HepG2 (cell line): ENCODE results near the gene PCOLCE2. TPM values are rescaled to one million over a fixed set of nuclear protein-coding genes. Genes with fewer than 3 reads are reported as not detected.

Experiments used
- ATAC-seq: fragments of 200-7000 bp; cut with Tn5 transposase; 3 replicates; pipeline ENCODE4 v1.9.1; 2020; ENCODE audit warnings: mild to moderate bottlenecking, moderate library complexity
- BruUV-seq: library from RNA; stranded (reverse); fragments of 400-500 nt; replicated peaks from 2 replicates; lab custom pipeline; 2021; lab: Mats Ljungman, UMichigan
- CTCF ChIA-PET: fragments of 300-600 bp; formaldehyde crosslinking; extraction: SDS; loops from one replicate; lab custom pipeline; 2021; ENCODE audit warnings: low total read pairs, inconsistent platforms, low intra/inter-chr PET ratio; lab: Yijun Ruan, JAX
- POLR2A ChIA-PET: fragments of 350-600 bp; sonication (Branson Sonifier 250); formaldehyde crosslinking; loops from one replicate; lab custom pipeline; 2020; ENCODE audit warnings: antibody characterized with exemption, inconsistent platforms; lab: Yijun Ruan, JAX
- DNase-seq: peaks from one replicate; pipeline ENCODE4 v3.0.0-alpha.2; 2015; ENCODE audit warnings: low spot score
- FAIRE-seq: peaks from 3 replicates; lab custom pipeline; 2011; peaks lifted over from hg19 to GRCh38; lab: Jason Lieb, UNC
- H2AFZ ChIP-seq: one replicate; pipeline ENCODE4 v1.6.1; 2011; ENCODE audit warnings: low read length, inconsistent platforms
- H3K27ac ChIP-seq: fragments of 300-600 bp; 3 replicates; pipeline ENCODE4 v1.8.0; 2011; ENCODE audit warnings: mixed run types, mild to moderate bottlenecking, mixed read lengths, low read length, inconsistent platforms; ENCODE audit not compliant: insufficient read depth; ENCODE audit errors: extremely low read length
- H3K27me3 ChIP-seq, 2 experiments: fragments of 200-600 bp in 1 of 2; 2 replicates in 1 of 2; 3 replicates in 1 of 2; pipeline versions ENCODE4 v1.6.0 to v1.8.0; 2011; ENCODE audit warnings: low read length in 2 of 2, mild to moderate bottlenecking in 2 of 2, moderate library complexity in 2 of 2, inconsistent platforms in 1 of 2; ENCODE audit not compliant: insufficient read depth in 2 of 2, control insufficient read depth in 1 of 2
- H3K36me3 ChIP-seq, 2 experiments: fragments of 200-600 bp in 1 of 2; replicated peaks in 1 of 2; 2 replicates in 1 of 2; 3 replicates in 1 of 2; pipeline versions ENCODE4 v1.5.1 to v1.8.0; 2011; ENCODE audit warnings: low read length in 2 of 2, inconsistent platforms in 1 of 2; ENCODE audit not compliant: insufficient read depth in 2 of 2, control insufficient read depth in 1 of 2
- H3K4me1 ChIP-seq: 2 replicates; pipeline ENCODE4 v1.5.1; 2012; ENCODE audit warnings: low read length, inconsistent platforms; ENCODE audit not compliant: insufficient read depth
- H3K4me2 ChIP-seq: 2 replicates; pipeline ENCODE4 v1.6.0; 2011; ENCODE audit warnings: low read depth, low read length, inconsistent platforms
- H3K4me3 ChIP-seq, 3 experiments: fragments of 200-600 bp in 1 of 3; sonication (generic), shearing (Covaris generic) in 1 of 3; replicated peaks in 1 of 3; 2 replicates each; pipeline ENCODE4 v1.5.1; 2011 to 2016; ENCODE audit warnings: low read length in 3 of 3, inconsistent platforms in 2 of 3, low read depth in 2 of 3, mild to moderate bottlenecking in 2 of 3, control low read depth in 1 of 3, mixed read lengths in 1 of 3; ENCODE audit not compliant: insufficient read depth in 1 of 3
- H3K79me2 ChIP-seq: one replicate; pipeline ENCODE4 v1.6.1; 2011; ENCODE audit warnings: low read length, inconsistent platforms; ENCODE audit not compliant: insufficient read depth
- H3K9ac ChIP-seq: 2 replicates; pipeline ENCODE4 v1.6.0; 2011; ENCODE audit warnings: mild to moderate bottlenecking, low read depth, low read length, inconsistent platforms; ENCODE audit not compliant: insufficient read depth
- H3K9me3 ChIP-seq: 2 replicates; pipeline ENCODE4 v1.5.1; 2012; ENCODE audit warnings: mild to moderate bottlenecking, low read length
- H4K20me1 ChIP-seq: 2 replicates; pipeline ENCODE4 v1.6.0; 2011; ENCODE audit warnings: inconsistent platforms, mild to moderate bottlenecking, low read length, moderate library complexity; ENCODE audit not compliant: insufficient read depth
- CCDC6 ChIP-seq: sonication (generic); formaldehyde crosslinking; IDR thresholded peaks from 2 replicates; pipeline ENCODE4 v1.8.1; 2022; ENCODE audit warnings: mild to moderate bottlenecking, missing genetic modification reagents, moderate library complexity
- CEBPB ChIP-seq: IDR thresholded peaks from 2 replicates; pipeline ENCODE4 v1.6.1; 2011; ENCODE audit warnings: low read depth, low read length, improper control_type of control experiment, borderline replicate concordance
- CEBPG ChIP-seq: IDR thresholded peaks from 2 replicates; pipeline ENCODE4 v1.6.1; 2016
- ESRRA ChIP-seq: sonication (generic); formaldehyde crosslinking; IDR thresholded peaks from 2 replicates; pipeline ENCODE4 v1.5.1; 2020; ENCODE audit warnings: mild to moderate bottlenecking, low read depth, missing genetic modification reagents
- JDP2 ChIP-seq: sonication (generic); formaldehyde crosslinking; IDR thresholded peaks from 2 replicates; pipeline ENCODE4 v1.8.1; 2022; ENCODE audit warnings: missing genetic modification reagents, borderline replicate concordance
- MAFK ChIP-seq, 2 experiments: IDR thresholded peaks in 1 of 2; conservative IDR thresholded peaks in 1 of 2; 2 replicates each; pipeline ENCODE4 v1.6.1; 2011; ENCODE audit warnings: improper control_type of control experiment in 2 of 2, low read length in 2 of 2
- MAZ ChIP-seq, 2 experiments: sonication (generic) in 1 of 2; formaldehyde crosslinking in 1 of 2; IDR thresholded peaks; 2 replicates each; pipeline versions ENCODE4 v1.5.0 to v1.6.1; 2012 to 2020; ENCODE audit warnings: low read depth in 2 of 2, mild to moderate bottlenecking in 2 of 2, borderline replicate concordance in 1 of 2, improper control_type of control experiment in 1 of 2, low read length in 1 of 2, missing genetic modification reagents in 1 of 2, moderate library complexity in 1 of 2
- NR2F6 ChIP-seq, 2 experiments: IDR thresholded peaks; 2 replicates each; pipeline ENCODE4 v1.6.1; 2016; ENCODE audit warnings: antibody characterized with exemption in 1 of 2, mild to moderate bottlenecking in 1 of 2
- RXRB ChIP-seq: IDR thresholded peaks from 2 replicates; pipeline ENCODE4 v1.6.1; 2016; ENCODE audit warnings: borderline replicate concordance, missing genetic modification reagents, missing compliant biosample characterization
- SALL1 ChIP-seq: sonication (generic); formaldehyde crosslinking; IDR thresholded peaks from 2 replicates; pipeline ENCODE4 v1.8.0; 2022; ENCODE audit warnings: mild to moderate bottlenecking, missing genetic modification reagents
- SOX6 ChIP-seq, 2 experiments: fragments of 450-650 bp in 1 of 2; sonication (generic) in 1 of 2; formaldehyde crosslinking in 1 of 2; IDR thresholded peaks; 2 replicates each; pipeline versions ENCODE4 v1.4.0 to v1.6.1; 2017 to 2020; ENCODE audit warnings: antibody characterized with exemption in 1 of 2, mild to moderate bottlenecking in 1 of 2, missing genetic modification reagents in 1 of 2
- YEATS2 ChIP-seq: sonication (generic); formaldehyde crosslinking; IDR thresholded peaks from 2 replicates; pipeline ENCODE4 v1.4.0; 2020; ENCODE audit warnings: missing genetic modification reagents, borderline replicate concordance
- ZKSCAN8 ChIP-seq: IDR thresholded peaks from 2 replicates; pipeline ENCODE4 v1.6.1; 2016; ENCODE audit warnings: borderline replicate concordance, missing genetic modification reagents, missing compliant biosample characterization
- ZNF703 ChIP-seq: sonication (generic); formaldehyde crosslinking; IDR thresholded peaks from 2 replicates; pipeline ENCODE4 v1.5.1; 2020; ENCODE audit warnings: missing genetic modification reagents, mild to moderate bottlenecking, moderate library complexity, borderline replicate concordance
- ZNF780A ChIP-seq: sonication (generic); formaldehyde crosslinking; IDR thresholded peaks from 2 replicates; pipeline ENCODE4 v1.8.0; 2022; ENCODE audit warnings: mild to moderate bottlenecking, missing genetic modification reagents, moderate library complexity
- WGBS: methylation state at CpG from one replicate; pipeline ENCODE4 v1.1.6; 2017; ENCODE audit warnings: low lambda C conversion rate; 5-methylcytosine and 5-hydroxymethylcytosine counted together
- in situ Hi-C: cut with HindIII; loops from 2 replicates; pipeline ENCODE4 v1.10.0; 2017; ENCODE audit warnings: low pct_unique_long_range_greater_than_20kb; ENCODE audit not compliant: extremely low pct_ligation_motif_present
- intact Hi-C: fragments of 100-400 bp; cut with micrococcal nuclease; formaldehyde crosslinking; loops from one replicate; pipeline ENCODE4 v1.10.0; 2022; ENCODE audit not compliant: unreplicated experiment
- polyA plus RNA-seq, 8 experiments: library from polyadenylated mRNA; depleted of rRNA in 3 of 8; stranded (reverse) in 7 of 8; unstranded in 1 of 8; fragments of >200 nt; fragmentation: Illumina TruSeq in 4 of 8; extraction: Trizol in 4 of 8; gene quantifications; 2 replicates each; pipeline versions ENCODE4 v1.2.1 to v1.2.3, GENCODE V29; 2011 to 2016; ENCODE audit warnings: low read depth in 4 of 8, missing spikeins in 1 of 8, mixed read lengths in 1 of 8; ENCODE audit not compliant: insufficient read depth in 1 of 8
- total RNA-seq, 5 experiments: library from RNA; depleted of rRNA; stranded (reverse); fragments of >200 nt; fragmentation: Illumina TruSeq; extraction: Trizol; gene quantifications; 2 replicates each; pipeline ENCODE4 v1.2.3, GENCODE V29; 2016; ENCODE audit warnings: low read depth in 1 of 5
- TF ChIP-seq, protein P1 (sequence below): sonication (generic); formaldehyde crosslinking; IDR thresholded peaks from 2 replicates; pipeline ENCODE4 v1.8.1; 2023; ENCODE audit warnings: mild to moderate bottlenecking, moderate library complexity, missing genetic modification reagents
- TF ChIP-seq, protein P2 (sequence below): IDR thresholded peaks from 2 replicates; pipeline ENCODE4 v1.6.1; 2016; ENCODE audit warnings: mild to moderate bottlenecking
- TF ChIP-seq, protein P3 (sequence below): sonication (generic); formaldehyde crosslinking; IDR thresholded peaks from 2 replicates; pipeline ENCODE4 v1.8.0; 2022; ENCODE audit warnings: mild to moderate bottlenecking, missing genetic modification reagents; ENCODE audit not compliant: insufficient replicate concordance

Gene PCOLCE2
- total and polyA plus RNA-seq, 2 of the 13 experiments (the other 11 are each of a cell fraction or from before 2014, with no cell fraction given), result 0.71 to 2.0 TPM

DNA sequence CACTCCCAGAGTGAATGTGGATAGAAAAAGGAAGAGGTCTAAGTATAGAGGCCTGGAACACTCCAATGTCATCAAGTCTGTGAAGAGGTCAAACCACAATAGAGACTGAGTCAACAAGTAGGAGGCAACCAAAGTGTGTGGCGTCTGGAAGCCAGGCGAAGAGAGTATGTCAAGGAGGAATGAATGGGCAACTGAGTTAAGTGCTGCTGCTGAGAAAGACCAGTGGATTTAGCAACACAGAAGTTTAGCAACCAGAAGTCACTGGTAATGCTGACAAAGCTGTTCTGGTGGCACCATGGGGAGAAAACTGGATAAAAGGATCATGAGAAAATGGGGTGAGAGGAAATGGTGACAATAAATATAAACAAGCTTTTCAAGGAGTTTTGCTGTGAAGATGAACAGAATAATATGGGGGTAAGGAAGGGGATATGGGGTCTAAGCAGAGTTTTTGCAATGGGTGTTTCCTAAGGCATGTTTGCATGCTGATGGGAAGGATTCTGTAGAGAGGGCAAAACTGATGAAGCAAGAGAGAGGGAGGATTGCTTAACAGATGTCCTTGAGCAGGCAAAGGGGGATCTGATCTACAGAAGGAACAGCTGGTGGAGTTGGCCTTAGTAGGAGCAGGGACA is 38.4 kb downstream of the PCOLCE2 start:
- no peaks in the 10 kb centered on the region for H3K79me2 ChIP-seq
- in situ Hi-C loops (no loop called here), intact Hi-C loops (no loop called here)
- H4K20me1 ChIP-seq, result no peaks in the 10 kb centered on the region
- no TSS peak for BruUV-seq
- H3K4me2 ChIP-seq, result peak overlapping the region; percentile 53; the same call in 1 of the 2 replicates
- ATAC-seq (peak; percentile 53), FAIRE-seq (no peak), DNase-seq (peak; percentile 39)
- 4% methylated on average over 2 of the region's 2 CpGs for WGBS
- no peaks in the 10 kb centered on the region for H3K36me3 ChIP-seq
- peak overlapping the region; percentile 45 for H3K27ac ChIP-seq
- no peaks in the 10 kb centered on the region for H3K9me3 ChIP-seq
- H3K9ac ChIP-seq, result no peak overlapping the region
- H3K4me3 ChIP-seq, result no peak overlapping the region
- ChIA-PET CTCF (no interaction called here), POLR2A (interaction anchor here (1.3 kb wide), 1 partner anchor 151 kb away, joined by 6 read pairs; the partner anchor contains the start of gene U2SURP)
- peaks cover 0 to 3% of the 10 kb centered on the region in 2 experiments; a peak in 1 of 5 replicates for H3K27me3 ChIP-seq
- H2AFZ ChIP-seq, result no peak overlapping the region
- peaks cover 49% of the 10 kb centered on the region for H3K4me1 ChIP-seq
- TF ChIP-seq CCDC6 (CRISPR knock-in tag) (no peak), MAFK (conservative IDR thresholded peaks at IDR 0.05 in 1 of 2, IDR thresholded peaks at IDR 0.05 in 1 of 2; ENCODE audit: low read length in 2 of 2) (peak; percentile 91 to 94), SOX6 (IDR thresholded peaks at IDR 0.05) (no peak), SOX6 (CRISPR knock-in tag; IDR thresholded peaks at IDR 0.05) (peak; percentile 84), SALL1 (CRISPR knock-in tag) (peak; percentile 49; the same call in 1 of the 2 replicates), YEATS2 (CRISPR knock-in tag) (0 out of 2 replicates have a peak, but pooled peaks have one; percentile 23), RXRB (CRISPR knock-in tag) (peak; percentile 71), MAZ (IDR thresholded peaks at IDR 0.05; ENCODE audit: borderline replicate concordance, low read depth, low read length) (no peak), MAZ (CRISPR knock-in tag; IDR thresholded peaks at IDR 0.05; ENCODE audit: low read depth) (no peak), NR2F6 (IDR thresholded peaks at IDR 0.05) (peak; percentile 84), NR2F6 (CRISPR knock-in tag; IDR thresholded peaks at IDR 0.05) (peak; percentile 82), CEBPG (CRISPR knock-in tag) (peak; percentile 100), ZKSCAN8 (CRISPR knock-in tag) (no peak), CEBPB (peak; percentile 99), ESRRA (peak; percentile 37; the same call in 1 of the 2 replicates), ZNF780A (CRISPR knock-in tag) (no peak), ZNF703 (CRISPR knock-in tag) (no peak), JDP2 (CRISPR knock-in tag) (no peak)
- TF ChIP-seq, protein P1, sequence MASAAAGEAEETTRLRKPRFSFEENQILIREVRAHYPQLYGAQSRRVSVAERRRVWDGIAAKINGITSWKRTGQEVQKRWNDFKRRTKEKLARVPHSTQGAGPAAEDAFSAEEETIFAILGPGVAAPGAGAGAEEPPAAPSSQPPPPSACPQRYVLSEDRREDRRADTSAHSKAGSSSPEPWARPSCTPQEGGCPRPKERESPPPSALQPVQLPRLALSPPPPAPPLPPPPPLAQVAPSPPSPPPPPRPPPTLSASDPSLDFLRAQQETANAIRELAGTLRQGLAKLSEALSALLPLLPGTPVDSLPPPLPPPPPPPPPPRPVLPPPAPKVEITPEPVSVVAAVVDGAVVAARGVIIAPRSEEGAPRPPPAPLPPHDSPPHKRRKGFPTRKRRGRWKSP (CRISPR knock-in tag), result peak; percentile 51; the same call in 1 of the 2 replicates
- TF ChIP-seq, protein P2, sequence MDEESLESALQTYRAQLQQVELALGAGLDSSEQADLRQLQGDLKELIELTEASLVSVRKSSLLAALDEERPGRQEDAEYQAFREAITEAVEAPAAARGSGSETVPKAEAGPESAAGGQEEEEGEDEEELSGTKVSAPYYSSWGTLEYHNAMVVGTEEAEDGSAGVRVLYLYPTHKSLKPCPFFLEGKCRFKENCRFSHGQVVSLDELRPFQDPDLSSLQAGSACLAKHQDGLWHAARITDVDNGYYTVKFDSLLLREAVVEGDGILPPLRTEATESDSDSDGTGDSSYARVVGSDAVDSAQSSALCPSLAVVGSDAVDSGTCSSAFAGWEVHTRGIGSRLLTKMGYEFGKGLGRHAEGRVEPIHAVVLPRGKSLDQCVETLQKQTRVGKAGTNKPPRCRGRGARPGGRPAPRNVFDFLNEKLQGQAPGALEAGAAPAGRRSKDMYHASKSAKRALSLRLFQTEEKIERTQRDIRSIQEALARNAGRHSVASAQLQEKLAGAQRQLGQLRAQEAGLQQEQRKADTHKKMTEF, result no peak; the same call in 1 of the 2 replicates
- TF ChIP-seq, protein P3, sequence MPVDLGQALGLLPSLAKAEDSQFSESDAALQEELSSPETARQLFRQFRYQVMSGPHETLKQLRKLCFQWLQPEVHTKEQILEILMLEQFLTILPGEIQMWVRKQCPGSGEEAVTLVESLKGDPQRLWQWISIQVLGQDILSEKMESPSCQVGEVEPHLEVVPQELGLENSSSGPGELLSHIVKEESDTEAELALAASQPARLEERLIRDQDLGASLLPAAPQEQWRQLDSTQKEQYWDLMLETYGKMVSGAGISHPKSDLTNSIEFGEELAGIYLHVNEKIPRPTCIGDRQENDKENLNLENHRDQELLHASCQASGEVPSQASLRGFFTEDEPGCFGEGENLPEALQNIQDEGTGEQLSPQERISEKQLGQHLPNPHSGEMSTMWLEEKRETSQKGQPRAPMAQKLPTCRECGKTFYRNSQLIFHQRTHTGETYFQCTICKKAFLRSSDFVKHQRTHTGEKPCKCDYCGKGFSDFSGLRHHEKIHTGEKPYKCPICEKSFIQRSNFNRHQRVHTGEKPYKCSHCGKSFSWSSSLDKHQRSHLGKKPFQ, result peak; percentile 30
